Neural progenitor cell (in vitro differentiated cells): Measurements from ENCODE around the gene C19orf25. TPM values are rescaled to one million over a fixed set of nuclear protein-coding genes. Genes with fewer than 3 reads are reported as not detected.
"Not testable (repeated sequence)": the region's sequence is repeated elsewhere in the genome, so short reads cannot be mapped to it uniquely, and the experiment has no call there.

Experiments
- DNase-seq: peaks from one replicate; pipeline ENCODE4 v3.0.0-alpha.2; 2016; ENCODE audit warnings: low spot score
- H2AFZ ChIP-seq: fragments of 200-600 bp; sonication (generic); replicated peaks from 2 replicates; pipeline ENCODE4 v1.6.1; 2016; ENCODE audit warnings: antibody characterized with exemption
- H3F3A ChIP-seq: fragments of 200-600 bp; sonication (generic); 2 replicates; pipeline ENCODE4 v1.6.1; 2016; ENCODE audit warnings: antibody characterized with exemption, low read depth
- H3K27ac ChIP-seq: fragments of 200-600 bp; sonication (generic); 2 replicates; pipeline ENCODE4 v1.5.1; 2016; ENCODE audit warnings: mild to moderate bottlenecking
- H3K27me3 ChIP-seq: fragments of 200-600 bp; sonication (generic); 2 replicates; pipeline ENCODE4 v1.6.1; 2016; ENCODE audit warnings: mild to moderate bottlenecking, moderate library complexity
- H3K36me3 ChIP-seq: fragments of 200-600 bp; sonication (generic); 2 replicates; pipeline ENCODE4 v1.5.1; 2016
- H3K4me1 ChIP-seq: fragments of 200-600 bp; sonication (generic); 2 replicates; pipeline ENCODE4 v1.6.1; 2016; ENCODE audit warnings: mixed run types
- H3K4me2 ChIP-seq: fragments of 200-600 bp; sonication (generic); 2 replicates; pipeline ENCODE4 v1.6.1; 2016
- H3K4me3 ChIP-seq: fragments of 200-600 bp; sonication (generic); 2 replicates; pipeline ENCODE4 v1.5.1; 2016
- H3K79me2 ChIP-seq: fragments of 200-600 bp; sonication (generic); 2 replicates; pipeline ENCODE4 v1.6.1; 2016; ENCODE audit warnings: low read depth
- H3K9ac ChIP-seq: fragments of 200-600 bp; sonication (generic); 2 replicates; pipeline ENCODE4 v1.6.1; 2016
- H3K9me3 ChIP-seq: fragments of 200-600 bp; sonication (generic); 2 replicates; pipeline ENCODE4 v1.5.1; 2016; ENCODE audit warnings: low read depth
- H4K20me1 ChIP-seq: fragments of 200-600 bp; sonication (generic); 2 replicates; pipeline ENCODE4 v1.6.1; 2016; ENCODE audit warnings: low read depth
- H3K27ac Mint-ChIP-seq: 3 replicates; pipeline ENCODE4 v1.8.0; 2021; ENCODE audit warnings: mixed read lengths
- H3K27me3 Mint-ChIP-seq: 2 replicates; pipeline ENCODE4 v1.8.0; 2022; ENCODE audit warnings: low read depth, mild to moderate bottlenecking, inconsistent platforms, moderate library complexity, mixed read lengths; ENCODE audit not compliant: insufficient read depth
- H3K36me3 Mint-ChIP-seq: 3 replicates; pipeline ENCODE4 v1.8.0; 2021; ENCODE audit warnings: mixed read lengths
- H3K4me1 Mint-ChIP-seq: 3 replicates; pipeline ENCODE4 v1.8.0; 2021; ENCODE audit warnings: mixed read lengths
- H3K4me3 Mint-ChIP-seq: 3 replicates; pipeline ENCODE4 v1.8.0; 2021; ENCODE audit warnings: mild to moderate bottlenecking, moderate library complexity, mixed read lengths
- H3K9me3 Mint-ChIP-seq: 3 replicates; pipeline ENCODE4 v1.8.0; 2020; ENCODE audit warnings: mixed read lengths
- CTCF ChIP-seq: fragments of 200-600 bp; sonication (generic); IDR thresholded peaks from 2 replicates; pipeline ENCODE4 v1.5.1; 2017; ENCODE audit warnings: antibody characterized with exemption, mild to moderate bottlenecking
- EZH2 ChIP-seq: fragments of 200-600 bp; sonication (generic); IDR thresholded peaks from 2 replicates; pipeline ENCODE4 v1.6.1; 2017; ENCODE audit warnings: antibody characterized with exemption, mild to moderate bottlenecking, moderate library complexity
- EZH2phosphoT487 ChIP-seq: fragments of 200-600 bp; sonication (generic); IDR thresholded peaks from 2 replicates; pipeline ENCODE4 v1.6.1; 2017; ENCODE audit warnings: antibody characterized with exemption
- total RNA-seq: library from RNA; depleted of rRNA; stranded (reverse); fragments of >200 nt; gene quantifications from 2 replicates; pipeline ENCODE4 v1.2.3, GENCODE V29; 2015; ENCODE audit warnings: low replicate concordance

The C19orf25 gene
- total RNA-seq, 1 donor from 2014 or later = 14.4 TPM

GRCh38 chr19:1441677-1442438 is 37.2 kb downstream of the C19orf25 start:
- Histone ChIP-seq H3K9ac (no peak overlapping the region), H3K27ac (no peak overlapping the region), H2AFZ (no peak overlapping the region), H3K79me2 (peaks cover 35% of the 10 kb centered on the region), H3K4me1 (peaks cover 10% of the 10 kb centered on the region), H3K9me3 (no peaks in the 10 kb centered on the region), H3K36me3 (peaks cover 11% of the 10 kb centered on the region), H3F3A (peaks cover 87% of the 10 kb centered on the region), H3K4me2 (no peak overlapping the region), H3K4me3 (no peak overlapping the region), H4K20me1 (peaks cover 77% of the 10 kb centered on the region), H3K27me3 (peaks cover 29% of the 10 kb centered on the region)
- DNase-seq = no peak
- peak overlapping the region; percentile 62 for H3K4me3 Mint-ChIP-seq
- H3K36me3 Mint-ChIP-seq = peaks cover 25% of the 10 kb centered on the region
- H3K27ac Mint-ChIP-seq = no peak overlapping the region
- TF ChIP-seq CTCF (no peak), EZH2 (no peak), EZH2phosphoT487 (no peak)
- H3K4me1 Mint-ChIP-seq = peaks cover 21% of the 10 kb centered on the region
- H3K9me3 Mint-ChIP-seq = no peaks in the 10 kb centered on the region
- peaks cover 10% of the 10 kb centered on the region for H3K27me3 Mint-ChIP-seq

- Histone ChIP-seq H3K79me2 (peaks cover 35% of the 10 kb centered on the region), H3K27me3 (peaks cover 20% of the 10 kb centered on the region), H3K4me1 (peaks cover 7% of the 10 kb centered on the region), H2AFZ (no peak overlapping the region), H3K4me3 (no peak overlapping the region), H3K9me3 (no peaks in the 10 kb centered on the region), H3K4me2 (no peak overlapping the region), H3K27ac (no peak overlapping the region), H3K9ac (no peak overlapping the region), H3F3A (peaks cover 87% of the 10 kb centered on the region), H3K36me3 (peaks cover 11% of the 10 kb centered on the region), H4K20me1 (peaks cover 77% of the 10 kb centered on the region)
- H3K9me3 Mint-ChIP-seq = no peaks in the 10 kb centered on the region
- no peak for DNase-seq
- H3K4me3 Mint-ChIP-seq = peak overlapping the region; percentile 97
- H3K27ac Mint-ChIP-seq = no peak overlapping the region
- no peak for TF ChIP-seq EZH2
- TF ChIP-seq EZH2phosphoT487 = no peak
- TF ChIP-seq CTCF = no peak
- peaks cover 25% of the 10 kb centered on the region for H3K36me3 Mint-ChIP-seq
- H3K4me1 Mint-ChIP-seq = peaks cover 21% of the 10 kb centered on the region
- H3K27me3 Mint-ChIP-seq = peaks cover 10% of the 10 kb centered on the region
Measured at GRCh38 chr19:1441022-1441426, 38.0 kb downstream of the C19orf25 start.

GRCh38 chr19:1440418-1440801 is 38.6 kb downstream of the C19orf25 start:
- DNase-seq = no peak
- Histone ChIP-seq H3K4me2 (no peak overlapping the region), H3K4me3 (no peak overlapping the region), H4K20me1 (peaks cover 78% of the 10 kb centered on the region), H3K27ac (no peak overlapping the region), H3K4me1 (peaks cover 7% of the 10 kb centered on the region), H3K79me2 (peaks cover 35% of the 10 kb centered on the region), H3K9ac (no peak overlapping the region), H3F3A (peaks cover 88% of the 10 kb centered on the region), H3K27me3 (peaks cover 14% of the 10 kb centered on the region), H2AFZ (no peak overlapping the region), H3K9me3 (no peaks in the 10 kb centered on the region), H3K36me3 (peaks cover 11% of the 10 kb centered on the region)
- TF ChIP-seq EZH2phosphoT487 = no peak
- Mint-ChIP-seq H3K9me3 (no peaks in the 10 kb centered on the region), H3K27ac (no peak overlapping the region), H3K4me3 (peak overlapping the region; percentile 97), H3K27me3 (peaks cover 10% of the 10 kb centered on the region), H3K36me3 (peaks cover 30% of the 10 kb centered on the region), H3K4me1 (peaks cover 21% of the 10 kb centered on the region)

GRCh38 chr19:1439525-1440417 is 39.2 kb downstream of the C19orf25 start:
- H4K20me1 ChIP-seq = peaks cover 80% of the 10 kb centered on the region
- peaks cover 11% of the 10 kb centered on the region for H3K36me3 ChIP-seq
- H3K4me1 Mint-ChIP-seq = peaks cover 24% of the 10 kb centered on the region

More at GRCh38 chr19:1439525-1440417, 39.2 kb downstream of the C19orf25 start:
- peak overlapping the region; percentile 97 for H3K4me2 ChIP-seq
- not testable (repeated sequence) for H3K9me3 Mint-ChIP-seq, H3K27ac ChIP-seq, H2AFZ ChIP-seq, H3K27me3 ChIP-seq, H3K9me3 ChIP-seq, H3K4me1 ChIP-seq
- Mint-ChIP-seq H3K27me3 (peaks cover 10% of the 10 kb centered on the region), H3K4me3 (peak overlapping the region; percentile 97), H3K27ac (peak overlapping the region; percentile 42), H3K36me3 (peaks cover 33% of the 10 kb centered on the region)
- H3K9ac ChIP-seq = peak overlapping the region; percentile 100
- H3K4me3 ChIP-seq = peak overlapping the region; percentile 90
- DNase-seq = peak; percentile 24
- peaks cover 88% of the 10 kb centered on the region for H3F3A ChIP-seq
- peaks cover 35% of the 10 kb centered on the region for H3K79me2 ChIP-seq
